Measurements from ENCODE around the gene CEP72.
A peak's percentile ranks its signal among the peaks of the same experiment; 100 is the strongest.
"Not testable (repeated sequence)": the region's sequence is repeated elsewhere in the genome, so short reads cannot be mapped to it uniquely, and the experiment has no call there.

The CEP72 gene

DNA sequence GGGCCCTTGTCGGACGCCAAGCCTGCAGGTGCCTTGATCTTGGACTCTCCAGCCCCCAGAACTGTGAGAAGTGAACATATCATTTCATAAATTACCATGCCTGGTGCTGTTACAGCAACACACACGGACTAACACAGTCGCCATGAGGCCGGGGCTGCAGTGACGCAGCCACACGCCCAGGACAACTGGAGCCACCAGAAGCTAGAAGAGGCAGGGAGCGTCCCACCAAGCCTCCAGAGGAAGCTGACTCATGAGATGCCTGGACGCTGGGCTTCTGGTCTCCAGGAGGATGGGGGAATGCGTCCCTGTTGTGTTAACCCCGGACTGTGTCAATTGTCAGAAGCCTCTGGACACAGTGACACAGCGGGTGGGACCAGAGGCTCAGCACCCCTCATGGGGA lies 74.8 kb downstream of the CEP72 start:
- not testable (repeated sequence) for DNase-seq

DNA sequence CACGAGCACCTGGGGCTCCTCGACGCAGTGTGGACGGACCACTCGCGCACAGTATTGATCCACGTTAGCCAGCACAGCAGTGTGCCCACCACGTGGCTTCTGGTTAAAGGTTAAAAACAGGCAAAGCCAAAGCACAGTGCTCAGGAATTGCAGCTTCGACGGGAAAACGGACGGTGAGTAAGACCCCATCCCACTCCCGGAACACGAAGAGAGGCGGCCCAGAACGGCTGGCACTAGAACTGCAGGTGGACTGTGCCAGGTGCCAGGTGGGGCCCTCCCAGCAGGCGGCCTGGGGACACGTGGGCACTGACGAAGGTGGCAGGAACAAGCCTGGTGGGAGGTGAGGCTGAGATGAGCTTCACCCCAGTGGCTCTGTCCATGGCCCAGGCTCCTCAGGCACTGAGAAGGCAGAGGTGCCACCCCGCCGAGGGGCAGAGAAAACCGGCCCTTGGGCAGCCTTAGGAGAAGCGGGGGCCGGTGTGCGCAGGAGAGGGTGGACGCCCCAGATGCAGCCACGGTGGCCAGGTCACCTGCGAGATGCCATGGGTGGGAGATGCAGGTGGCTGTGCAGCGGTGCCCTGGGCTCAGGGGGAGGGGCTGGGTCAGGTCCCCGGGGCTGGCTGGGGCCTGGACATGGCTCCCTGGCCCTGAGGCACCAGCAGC lies 76.3 kb downstream of the CEP72 start:
- DNase-seq: not testable (repeated sequence)

DNA sequence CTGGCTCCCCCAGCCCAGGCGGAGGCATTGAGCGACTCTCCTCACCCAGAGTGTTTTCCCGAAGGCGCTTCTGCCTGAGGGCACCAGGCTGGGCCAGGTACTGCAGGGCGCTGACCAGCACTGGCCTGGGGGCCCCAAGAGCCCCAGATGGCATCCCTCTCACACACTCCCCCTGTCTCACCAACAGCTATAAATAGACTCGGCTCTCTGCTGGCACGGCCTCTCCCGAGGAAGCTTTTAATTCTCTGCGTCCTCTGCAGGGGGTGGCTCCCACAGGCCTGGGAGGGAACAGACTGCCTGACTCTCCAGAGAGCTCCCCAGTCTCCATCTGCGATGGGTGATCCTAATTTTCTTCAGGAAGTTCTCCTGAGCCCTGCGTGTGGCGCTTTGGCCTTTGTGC lies 78.2 kb downstream of the CEP72 start:
- not testable (repeated sequence) for DNase-seq

DNA sequence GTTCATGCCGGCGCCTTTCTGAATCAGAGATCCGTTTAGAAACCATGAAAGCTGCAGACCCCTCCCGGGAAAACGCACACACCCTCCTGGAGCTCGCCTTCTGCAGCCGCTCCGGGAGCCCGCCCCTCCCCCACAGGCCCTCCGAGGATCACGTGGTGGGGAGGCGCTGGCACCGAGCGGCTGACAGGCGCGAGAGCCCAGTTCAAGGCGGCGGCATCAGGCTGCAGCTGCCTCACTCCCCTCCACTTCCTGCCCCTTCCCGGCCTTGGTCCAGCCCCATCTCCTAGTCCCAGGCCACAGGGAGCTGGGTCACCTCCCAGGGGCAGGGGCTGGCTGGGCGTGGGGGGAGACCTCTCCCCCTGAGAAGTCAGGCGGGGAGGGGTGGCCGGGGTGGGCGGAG lies 78.9 kb downstream of the CEP72 start:
- not testable (repeated sequence) for DNase-seq

DNA sequence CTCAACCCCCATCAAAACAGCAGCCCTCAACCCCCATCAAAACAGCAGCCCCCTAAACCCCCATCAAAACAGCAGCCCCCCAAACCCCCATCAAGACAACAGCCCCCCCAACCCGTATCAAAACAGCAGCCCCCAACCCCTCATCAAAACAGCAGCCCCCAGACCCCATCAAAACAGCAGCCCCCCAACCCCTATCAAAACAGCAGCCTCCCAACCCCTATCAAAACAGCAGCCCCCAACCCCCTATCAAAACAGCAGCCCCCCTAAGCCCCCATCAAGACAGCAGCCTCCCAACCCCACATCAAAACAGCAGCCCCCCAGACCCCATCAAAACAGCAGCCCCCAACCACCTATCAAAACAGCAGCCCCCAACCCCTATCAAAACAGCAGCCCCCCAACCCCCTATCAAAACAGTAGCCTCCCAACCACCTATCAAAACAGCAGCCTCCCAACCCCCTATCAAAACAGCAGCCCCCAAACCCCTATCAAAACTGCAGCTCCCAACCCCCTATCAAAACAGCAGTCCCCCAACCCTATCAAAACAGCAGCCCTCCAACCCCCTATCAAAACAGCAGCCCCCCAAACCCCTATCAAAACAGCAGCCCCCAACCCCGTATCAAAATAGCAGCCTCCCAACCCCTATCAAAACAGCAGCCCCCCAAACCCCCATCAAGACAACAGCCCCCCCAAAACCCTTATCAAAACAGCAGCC lies 79.8 kb downstream of the CEP72 start:
- no peak for DNase-seq

DNA sequence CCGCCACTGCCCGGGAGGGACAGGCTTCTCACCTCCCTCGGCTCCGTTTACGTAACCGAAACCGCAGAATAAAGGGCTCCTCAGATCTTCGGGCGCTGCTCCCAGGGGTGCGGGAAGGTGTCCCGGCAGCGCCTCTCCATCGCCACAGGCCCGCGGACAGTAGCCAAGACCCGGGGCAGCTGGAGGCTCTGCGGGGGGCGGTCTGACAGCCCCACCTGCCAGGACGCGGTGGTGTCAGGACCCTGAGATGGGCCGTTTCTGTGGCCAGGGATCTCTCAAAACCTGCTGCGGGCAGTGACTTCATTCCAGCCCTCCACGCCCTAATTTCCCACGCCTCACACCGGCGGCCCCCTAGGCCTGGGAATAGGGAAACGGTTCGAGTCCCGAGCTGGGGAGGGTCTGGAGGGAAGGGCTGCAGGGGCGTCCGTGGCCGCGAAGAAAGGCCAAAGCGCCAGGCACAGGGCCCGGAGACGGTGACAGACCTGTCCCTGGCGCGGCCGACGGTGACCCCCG lies 80.4 kb downstream of the CEP72 start:
- not testable (repeated sequence) for DNase-seq

DNA sequence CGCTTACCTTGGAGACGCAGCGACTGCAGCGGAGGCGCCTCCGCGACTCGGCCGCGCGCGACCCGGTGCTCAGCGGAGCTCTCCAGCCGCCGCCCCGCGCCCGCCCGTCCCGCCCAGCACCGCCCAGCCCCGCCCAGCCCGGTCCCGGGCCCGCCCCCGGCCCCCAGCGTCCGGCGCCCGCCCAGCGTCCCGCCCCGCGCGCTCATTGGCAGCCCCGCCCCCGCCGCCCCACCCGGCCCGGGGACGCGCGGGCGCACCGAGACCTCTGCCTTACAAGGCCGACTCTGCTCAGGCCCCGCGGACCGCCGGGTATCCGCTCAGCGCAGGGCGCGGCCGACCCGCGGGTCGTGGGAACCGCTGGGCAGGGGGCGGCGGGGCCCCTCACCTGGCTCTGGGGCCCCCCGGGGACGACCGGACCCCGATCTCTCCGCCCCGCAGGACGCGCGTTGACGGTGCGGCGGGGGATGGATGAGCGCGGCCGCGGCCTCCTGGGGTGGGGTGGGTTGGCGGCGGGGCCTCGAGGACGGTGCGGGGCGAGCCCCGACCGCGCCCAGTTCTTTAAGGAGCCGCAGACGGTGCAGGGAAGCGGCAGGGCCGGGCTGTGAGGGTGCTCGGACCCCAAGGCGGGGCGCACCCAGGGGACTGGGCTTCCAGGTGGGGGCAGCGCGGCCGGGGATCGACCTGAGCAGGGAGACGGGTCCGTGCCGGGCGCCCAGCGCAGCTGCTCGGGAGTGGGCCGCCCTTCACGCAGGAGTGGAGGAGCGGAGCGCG lies 81.3 kb downstream of the CEP72 start, which contains the start of gene TPPP:
TPPP (minus strand) TSS at position 82 of the 771 bp plus-strand sequence. CDS start 15,292 bp downstream, outside the sequence.
- peak; percentile 74 to 97 for DNase-seq

DNA sequence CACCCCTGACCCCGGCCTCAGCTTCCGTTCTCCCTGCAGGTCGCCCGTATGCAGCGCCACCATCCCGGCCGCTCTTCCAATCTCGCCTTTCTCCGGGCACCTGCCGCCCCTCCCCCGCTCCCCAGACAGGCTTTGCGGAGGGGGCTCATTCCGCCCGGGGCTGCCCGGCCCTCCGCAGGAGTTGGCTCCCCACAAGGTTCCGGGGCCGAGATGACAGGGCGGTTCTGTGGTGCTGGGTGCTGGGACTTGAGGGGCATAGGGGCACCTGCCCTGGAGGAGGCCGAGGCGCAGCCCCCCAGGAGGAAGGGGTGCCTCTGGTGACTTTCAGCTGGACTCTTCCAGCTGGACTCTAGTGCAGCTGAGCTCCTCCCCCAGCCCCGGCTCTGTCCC lies 81.9 kb downstream of the CEP72 start:
- not testable (repeated sequence) for DNase-seq

DNA sequence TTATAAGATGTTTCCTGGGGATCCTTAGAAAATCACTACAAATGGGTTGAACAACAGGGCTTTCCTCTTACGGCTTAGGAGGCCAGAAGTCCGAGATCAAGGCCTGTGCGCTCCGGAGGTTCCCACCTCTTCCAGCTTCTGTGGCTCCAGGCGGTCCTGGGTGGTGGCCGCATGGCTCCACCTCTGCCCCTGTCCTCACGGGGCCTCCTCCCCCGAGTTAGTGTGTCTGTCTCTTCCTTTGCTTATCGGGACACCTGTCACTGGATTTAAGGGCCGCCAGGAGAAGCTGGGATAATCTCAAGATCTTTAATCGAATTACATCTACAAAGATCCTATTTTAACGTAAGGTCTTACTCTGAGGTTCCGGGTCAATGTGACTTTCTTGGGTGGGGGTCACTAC lies 83.3 kb downstream of the CEP72 start:
- not testable (repeated sequence) for DNase-seq

DNA sequence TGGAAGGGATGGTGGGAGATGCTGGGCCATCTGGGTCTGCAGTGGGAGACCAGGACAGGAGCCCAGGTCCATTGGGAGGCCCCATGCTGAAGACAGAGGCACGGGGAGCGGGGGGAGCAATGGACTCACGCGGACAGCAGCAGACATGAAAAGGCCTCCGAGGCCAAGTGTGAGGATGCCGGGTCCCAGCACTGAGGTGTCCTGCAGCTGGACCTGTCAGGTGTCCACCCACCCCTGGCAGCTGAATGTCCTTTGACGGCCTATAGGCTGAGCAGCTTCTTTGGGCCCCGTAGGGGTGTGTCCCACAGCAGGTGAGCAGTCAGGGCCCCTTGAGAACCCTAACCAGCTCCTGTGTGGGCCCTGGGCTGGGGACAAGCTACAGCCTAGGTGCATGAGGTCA lies 84.1 kb downstream of the CEP72 start:
- not testable (repeated sequence) for DNase-seq

DNA sequence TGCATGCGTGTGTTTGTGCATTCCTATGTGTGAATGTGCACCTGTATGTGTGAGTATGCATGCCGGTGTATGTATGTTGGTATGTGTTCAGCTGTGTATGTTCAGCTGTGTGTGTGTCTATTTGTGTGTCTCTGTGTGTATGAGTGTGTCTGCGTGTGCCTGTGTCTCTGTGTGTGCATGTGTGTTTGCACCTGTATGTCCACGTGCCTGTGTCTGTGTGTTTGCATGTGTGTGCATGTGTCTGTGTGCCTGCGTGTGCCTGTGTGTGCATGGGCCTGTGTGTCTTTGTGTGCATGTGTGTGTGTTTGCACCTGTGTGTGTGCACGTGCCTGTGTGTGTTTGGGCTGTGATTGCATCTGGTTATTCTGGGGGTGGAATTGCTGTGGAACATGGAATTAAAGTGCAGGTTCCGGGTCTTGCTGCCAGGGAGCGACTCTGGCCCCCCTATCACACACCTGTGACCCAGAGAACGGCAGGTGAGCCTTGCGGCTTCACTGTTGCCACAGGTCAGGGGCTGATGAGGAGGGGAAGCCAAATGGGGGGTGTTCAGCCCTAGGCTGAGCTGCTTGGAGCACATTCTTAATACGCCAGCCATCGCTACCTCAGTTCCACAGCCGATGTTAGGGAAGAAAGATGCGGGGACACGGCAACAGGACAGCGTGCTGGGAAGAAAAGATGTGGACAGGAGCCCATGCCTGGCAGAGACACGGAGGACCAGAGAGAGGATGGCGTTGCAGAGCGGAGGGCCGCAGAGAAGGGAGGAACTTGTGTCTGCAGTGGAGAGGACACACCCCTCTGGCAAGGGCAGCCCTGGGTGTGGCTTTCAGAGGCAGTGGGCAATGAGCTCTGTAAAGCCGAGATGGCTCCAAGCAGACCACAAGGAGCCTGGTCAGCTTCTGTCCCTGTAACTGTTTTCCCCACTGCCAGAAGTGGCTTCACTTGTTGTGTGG lies 84.9 kb downstream of the CEP72 start:
- not testable (repeated sequence) for DNase-seq
